Jurkat, Clone E6-1 (cell line): Measurements from ENCODE around the gene ARSG.
"Not testable (repeated sequence)": the region's sequence is repeated elsewhere in the genome, so short reads cannot be mapped to it uniquely, and the experiment has no call there.

ENCODE experiments used
- DNase-seq: peaks from one replicate; pipeline ENCODE4 v3.0.0-alpha.2; 2011; ENCODE audit warnings: low read depth, low spot score
- H3K4me3 ChIP-seq: 2 replicates; pipeline ENCODE4 v1.5.1; 2011; ENCODE audit warnings: mild to moderate bottlenecking, low read length, control low read depth, moderate library complexity

ARSG gene

DNA sequence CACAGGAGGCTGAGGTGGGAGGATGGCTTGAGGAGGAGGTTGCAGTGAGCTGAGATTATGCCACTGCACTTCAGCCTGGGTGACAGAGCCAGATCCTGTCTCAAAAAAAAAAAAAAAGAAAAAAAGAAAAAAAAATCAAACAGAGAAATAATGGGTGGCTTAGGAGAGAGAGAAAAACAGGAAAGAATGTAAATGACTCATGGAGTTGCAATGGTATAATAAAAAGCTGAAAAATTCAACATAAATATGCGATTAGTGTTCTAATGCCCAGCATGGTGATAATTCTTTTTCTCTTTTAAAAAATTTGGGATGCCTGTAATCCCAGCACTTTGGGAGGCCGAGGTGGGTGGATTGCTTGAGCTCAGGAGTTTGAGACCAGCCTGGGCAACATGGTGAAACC is 63.0 kb downstream of the ARSG start:
- H3K4me3 ChIP-seq, DNase-seq: not testable (repeated sequence)

DNA sequence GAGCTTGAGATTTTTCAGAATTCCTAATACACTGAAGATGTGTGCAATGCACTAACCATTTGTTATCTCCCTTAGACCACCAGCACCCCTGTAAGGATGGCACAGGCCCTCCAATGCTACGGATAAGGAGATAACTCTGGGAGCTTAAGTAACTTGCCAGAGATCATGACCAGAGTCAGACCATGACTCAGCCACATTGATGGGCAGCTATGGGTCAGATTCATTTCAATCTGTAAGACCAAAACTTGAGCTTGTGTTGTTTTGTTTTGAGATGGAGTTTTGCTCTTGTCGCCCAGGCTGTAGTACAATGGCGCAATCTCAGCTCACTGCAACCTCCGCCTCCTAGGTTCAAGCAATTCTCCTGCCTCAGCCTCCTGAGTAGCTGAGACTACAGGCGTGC is 63.8 kb downstream of the ARSG start:
- not testable (repeated sequence) for H3K4me3 ChIP-seq, DNase-seq

DNA sequence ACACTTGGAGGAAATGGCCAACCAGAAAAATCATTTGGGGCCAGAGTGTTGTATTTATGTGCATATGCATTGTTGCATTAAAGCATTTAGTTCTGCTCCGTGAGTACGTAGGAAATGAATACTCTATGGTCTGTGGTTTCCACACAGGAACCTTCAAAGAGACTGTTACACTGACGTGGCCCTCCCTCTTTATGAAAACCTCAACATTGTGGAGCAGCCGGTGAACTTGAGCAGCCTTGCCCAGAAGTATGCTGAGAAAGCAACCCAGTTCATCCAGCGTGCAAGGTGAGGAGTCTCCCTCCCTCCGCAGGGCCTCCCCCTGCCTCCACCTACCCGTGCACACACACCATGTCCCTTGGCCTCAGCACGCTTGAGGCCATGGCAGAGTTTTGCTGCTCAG is 65.2 kb downstream of the ARSG start:
- H3K4me3 ChIP-seq, result peak overlapping the region; percentile 18; the same call in 1 of the 2 replicates
- DNase-seq, result peak; percentile 95

DNA sequence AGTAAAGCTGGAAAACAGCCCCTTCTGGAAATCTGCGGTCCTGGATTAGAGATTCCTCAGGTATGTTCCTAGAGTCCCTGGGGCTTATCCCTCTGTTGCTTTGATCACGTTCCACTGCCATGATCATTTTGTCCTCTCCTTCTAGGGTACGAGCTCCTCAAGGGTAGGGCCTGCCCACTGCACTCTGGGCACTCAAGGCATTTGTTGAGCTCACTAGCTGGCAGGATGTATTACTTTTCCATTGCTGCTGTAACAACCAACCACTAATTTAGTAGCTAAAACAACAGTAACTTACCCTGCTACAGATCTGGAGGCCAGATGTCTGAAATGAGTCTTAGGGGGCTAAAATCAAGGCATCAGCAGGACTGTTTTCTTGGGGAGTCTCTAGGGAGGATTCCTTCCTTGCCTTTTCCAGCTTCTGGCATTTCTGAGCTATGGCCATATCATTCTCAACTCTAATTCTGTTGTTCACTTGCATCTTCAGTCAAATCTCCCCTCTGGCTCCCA is 65.7 kb downstream of the ARSG start:
- H3K4me3 ChIP-seq, result no peak overlapping the region
- DNase-seq, result no peak

DNA sequence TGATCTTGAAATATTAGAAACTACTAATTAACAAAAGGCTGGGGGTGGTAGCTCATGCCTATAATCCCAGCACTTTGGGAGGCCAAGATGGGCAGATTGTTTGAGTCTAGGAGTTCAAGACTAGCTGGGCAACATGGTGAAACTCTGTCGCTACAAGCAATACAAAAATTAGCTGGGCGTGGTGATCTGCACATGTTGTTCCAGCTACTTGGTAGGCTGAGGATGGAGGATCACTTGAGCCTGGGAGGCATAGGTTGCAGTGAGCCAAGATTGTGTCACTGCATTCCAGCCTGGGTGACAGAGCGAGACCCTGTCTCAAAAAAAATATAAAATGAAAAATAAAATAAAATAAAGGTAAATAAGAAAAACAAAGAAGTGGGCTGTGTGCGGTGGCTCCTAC is 66.6 kb downstream of the ARSG start:
- no peak overlapping the region for H3K4me3 ChIP-seq
- DNase-seq, result no peak

DNA sequence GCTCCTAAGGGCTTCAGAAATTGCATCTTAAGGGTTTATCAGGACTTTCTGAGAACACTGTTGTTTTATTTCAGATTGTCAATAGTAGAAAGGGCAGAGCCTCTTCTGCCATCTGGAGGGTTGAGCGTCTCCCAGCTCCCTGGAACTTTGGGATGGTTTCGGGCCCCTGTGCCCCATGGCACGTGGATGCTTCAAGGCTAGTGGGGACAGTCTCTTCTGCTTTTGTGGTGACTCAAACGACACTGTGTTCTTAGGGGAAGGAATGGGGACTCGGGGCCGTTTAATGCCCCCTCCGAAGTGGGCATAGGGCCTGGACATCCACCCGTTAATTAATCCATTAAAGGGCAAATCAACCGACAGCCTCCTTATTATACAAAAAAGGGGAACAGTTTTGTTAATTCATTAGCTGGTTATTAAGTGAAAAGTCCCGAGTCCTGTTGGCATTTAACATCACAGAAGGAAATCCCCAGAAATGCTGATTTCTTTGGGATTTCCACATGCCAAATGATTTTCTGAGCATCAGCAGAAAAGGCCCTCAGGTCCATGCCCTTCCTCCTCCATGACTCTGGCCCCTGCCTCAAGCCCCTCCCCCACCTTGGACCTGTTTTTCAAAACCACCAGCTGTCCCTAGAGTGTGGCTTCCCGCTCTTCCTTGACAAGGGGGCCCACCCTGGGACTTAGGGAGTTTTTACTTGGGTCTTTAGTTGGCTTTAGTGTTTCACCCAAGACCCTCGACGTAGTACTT is 68.7 kb downstream of the ARSG start:
- H3K4me3 ChIP-seq, result no peak overlapping the region
- DNase-seq, result no peak

DNA sequence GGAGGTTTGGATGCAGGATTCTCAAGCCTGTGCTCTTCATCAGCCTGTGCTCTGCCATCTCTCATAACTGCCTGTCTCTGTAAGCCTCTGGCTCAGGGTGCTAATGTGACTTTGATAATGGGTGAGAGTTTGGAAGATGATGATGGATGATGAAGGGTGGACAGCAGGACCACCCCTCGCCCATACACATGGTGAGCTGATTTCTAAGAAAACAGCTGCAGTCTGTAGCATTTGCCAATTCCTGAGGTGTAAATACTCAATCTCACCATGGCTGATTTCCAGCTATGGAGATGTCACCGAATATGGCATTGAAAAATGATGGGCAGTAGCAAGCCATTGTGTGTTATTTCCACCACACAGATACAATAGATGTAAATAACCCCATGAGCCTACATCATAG is 74.2 kb downstream of the ARSG start:
- no peak for DNase-seq
- no peak overlapping the region for H3K4me3 ChIP-seq

DNA sequence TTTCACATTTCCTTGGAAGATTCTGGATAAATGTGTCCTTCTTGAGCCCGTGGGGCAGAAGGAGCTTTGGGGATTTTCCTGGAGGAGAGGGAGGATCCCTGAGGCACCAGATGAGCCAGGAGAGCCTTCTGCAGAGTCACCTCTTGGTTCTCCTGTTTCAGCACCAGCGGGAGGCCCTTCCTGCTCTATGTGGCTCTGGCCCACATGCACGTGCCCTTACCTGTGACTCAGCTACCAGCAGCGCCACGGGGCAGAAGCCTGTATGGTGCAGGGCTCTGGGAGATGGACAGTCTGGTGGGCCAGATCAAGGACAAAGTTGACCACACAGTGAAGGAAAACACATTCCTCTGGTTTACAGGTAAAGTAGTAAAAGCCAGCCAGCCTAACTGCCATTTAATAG is 77.1 kb downstream of the ARSG start:
- no peak for DNase-seq
- H3K4me3 ChIP-seq, result no peak overlapping the region

DNA sequence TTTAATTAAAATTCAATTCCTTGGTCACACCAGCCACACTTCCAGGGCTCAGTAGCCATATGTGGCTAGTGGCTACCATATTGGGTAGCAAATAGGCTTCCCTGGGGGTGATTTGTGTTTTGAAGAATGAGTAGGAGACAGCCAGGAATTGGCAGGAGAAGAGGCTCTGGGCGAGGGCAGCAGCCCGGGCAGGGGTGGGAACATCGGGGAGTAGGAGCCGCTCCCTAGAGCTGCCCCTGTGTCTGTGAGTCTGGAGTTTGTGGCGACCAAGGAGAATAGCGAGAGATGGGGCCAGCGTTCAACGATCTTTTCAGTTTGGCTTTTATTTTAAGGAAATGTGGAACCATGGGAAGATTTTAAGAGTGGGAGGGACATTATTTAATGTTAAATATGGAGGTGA is 84.3 kb downstream of the ARSG start:
- no peak overlapping the region for H3K4me3 ChIP-seq
- no peak for DNase-seq

DNA sequence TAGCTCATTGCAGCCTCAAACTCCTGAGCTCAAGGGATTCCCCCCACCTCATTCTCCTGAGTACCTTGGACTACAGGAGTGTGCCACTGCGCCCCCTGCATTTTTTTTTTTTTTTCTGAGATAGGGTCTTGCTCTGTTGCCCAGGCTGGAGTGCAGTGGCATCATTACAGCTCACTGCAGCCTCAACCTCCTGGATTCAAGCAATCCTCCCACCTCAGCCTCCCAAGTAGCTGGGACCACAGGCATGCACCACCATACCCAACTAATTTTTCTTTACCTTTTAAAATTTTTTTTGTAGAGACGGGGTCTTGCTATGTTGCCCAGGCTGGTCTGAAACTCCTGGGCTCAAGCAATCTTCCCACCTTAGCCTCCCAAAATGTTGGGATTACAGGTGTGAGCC is 84.9 kb downstream of the ARSG start:
- H3K4me3 ChIP-seq, DNase-seq: not testable (repeated sequence)

DNA sequence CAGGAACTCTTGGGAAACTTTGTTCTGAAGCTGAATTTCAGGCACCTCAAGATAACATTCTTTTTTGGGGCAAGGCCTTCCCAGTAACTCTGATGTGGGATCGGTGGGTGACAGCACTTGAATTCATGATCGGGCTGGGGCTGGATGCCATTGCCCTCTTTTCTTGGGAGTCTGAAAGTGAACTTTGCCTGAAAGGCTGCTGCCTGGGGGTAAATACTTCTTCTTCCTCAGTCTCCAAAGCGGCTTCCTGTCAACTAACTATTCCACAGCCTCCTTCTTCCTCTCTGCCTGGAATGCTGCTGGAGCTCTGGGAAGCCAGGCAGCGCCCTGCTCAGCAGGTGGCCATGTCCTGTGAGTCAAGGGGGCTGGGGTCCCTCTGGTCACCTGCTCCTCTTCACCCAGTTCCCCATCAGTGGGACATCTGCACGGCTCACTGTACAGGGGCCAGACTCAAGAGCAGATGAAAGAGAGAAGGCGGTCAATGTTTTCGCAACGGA is 86.5 kb downstream of the ARSG start:
- H3K4me3 ChIP-seq, result no peak overlapping the region

DNA sequence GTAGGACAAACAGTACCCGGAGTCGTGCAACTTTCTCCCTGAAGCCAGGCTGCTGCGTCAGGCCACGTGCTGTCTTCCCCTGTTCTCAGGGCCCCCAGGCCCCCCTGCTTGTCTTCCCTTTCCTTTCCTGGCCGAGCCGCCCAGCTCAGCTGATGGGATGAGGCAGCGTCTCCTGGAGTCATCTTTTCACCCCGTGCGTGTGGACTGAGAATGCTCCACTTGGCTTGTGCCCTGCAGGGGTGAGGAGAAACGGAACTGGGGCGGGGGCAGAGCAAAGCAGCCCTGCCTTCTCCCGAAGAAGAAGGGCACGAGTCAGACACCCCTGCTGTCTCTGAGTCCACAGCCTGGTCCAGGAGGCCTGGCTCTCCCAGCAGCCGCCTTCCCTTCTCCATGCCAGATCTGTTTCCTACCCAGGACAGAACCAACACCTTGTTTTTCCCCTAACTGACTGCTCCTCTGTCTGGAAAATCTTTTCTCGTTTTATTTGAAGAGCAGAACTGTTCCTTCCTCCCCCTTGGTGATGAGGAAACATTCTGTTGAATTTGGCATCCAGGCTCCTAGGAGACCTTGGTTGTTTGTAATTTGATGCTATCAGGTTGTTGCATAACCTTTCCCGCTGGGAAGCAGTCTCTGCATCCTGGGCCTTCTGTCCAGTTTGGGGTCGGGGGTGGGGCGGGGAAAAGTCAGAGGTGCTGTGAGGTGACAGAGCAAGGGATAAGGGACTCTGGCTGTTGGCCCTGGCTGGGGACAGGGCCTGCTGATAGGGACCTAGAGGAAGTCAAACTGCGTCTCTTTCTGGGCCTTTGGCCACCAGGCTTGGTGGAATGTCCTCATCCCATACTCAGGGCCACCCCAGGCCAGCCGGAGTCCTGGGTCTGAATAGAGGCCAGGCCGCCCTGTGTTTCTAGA is 87.2 kb downstream of the ARSG start:
- H3K4me3 ChIP-seq, result no peak overlapping the region
- DNase-seq, result no peak

More for the DNA sequence above, 86.5 kb downstream of the ARSG start:
- no peak for DNase-seq

DNA sequence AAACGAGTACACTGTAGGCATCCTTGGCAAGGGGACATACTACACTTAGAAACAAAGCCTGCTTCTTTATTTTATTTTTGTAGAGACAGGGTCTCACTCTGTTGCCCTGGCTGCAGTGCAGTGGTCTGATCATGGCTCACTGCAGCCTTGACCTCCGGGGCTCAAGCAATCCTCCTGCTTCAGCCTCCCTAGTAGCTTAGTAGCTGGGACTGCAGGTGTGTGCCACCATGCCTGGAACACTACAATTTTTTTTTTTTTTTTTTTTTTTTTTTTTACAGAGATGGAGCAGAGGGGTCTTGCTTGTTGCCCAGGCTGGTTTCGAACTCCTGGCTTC is 87.8 kb downstream of the ARSG start:
- H3K4me3 ChIP-seq, result no peak overlapping the region

DNA sequence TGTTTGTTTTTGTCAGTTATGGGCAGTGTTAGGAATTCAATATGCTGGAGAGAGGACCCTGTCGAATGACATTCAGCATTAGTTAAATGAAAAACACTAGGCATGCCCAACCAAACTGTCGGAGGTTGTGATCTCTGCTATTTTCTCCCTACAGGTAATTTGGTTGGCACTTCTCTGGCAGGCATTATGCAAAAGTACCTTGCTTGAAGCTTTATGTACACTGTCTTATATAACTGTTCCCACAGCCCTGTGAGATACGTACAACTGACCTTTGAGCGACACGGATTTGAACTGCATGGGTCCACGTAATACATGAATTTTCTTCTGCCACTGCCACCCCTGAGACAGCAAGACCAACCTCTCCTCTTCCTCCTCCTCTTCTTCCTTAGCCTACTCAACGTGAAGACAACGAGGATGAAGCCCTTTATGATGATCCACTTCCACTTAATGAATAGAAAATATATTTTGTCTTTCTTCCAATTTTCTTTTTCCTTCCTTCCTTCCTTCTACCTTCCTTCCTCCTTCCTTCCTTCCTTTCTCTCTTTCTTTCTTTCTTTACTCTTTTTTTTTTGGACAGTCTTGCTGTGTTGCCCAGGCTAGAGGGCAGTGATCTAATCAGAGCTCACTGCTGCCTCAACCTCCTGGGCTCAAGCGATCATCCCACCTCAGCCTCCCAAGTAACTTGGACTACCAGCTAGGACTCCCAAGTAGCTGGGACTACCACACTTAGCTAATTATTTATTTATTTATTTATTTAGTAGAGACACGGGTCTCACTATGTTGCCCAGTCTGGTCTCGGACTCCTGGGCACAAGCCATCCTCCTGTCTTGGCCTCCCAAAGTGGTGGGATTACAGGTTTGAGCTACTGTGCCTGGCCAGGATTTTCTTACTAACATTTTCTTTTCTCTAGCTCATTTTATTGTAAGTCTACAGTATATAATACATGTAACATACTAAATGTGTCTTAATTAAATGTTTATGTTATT is 88.7 kb downstream of the ARSG start:
- DNase-seq, result no peak
- H3K4me3 ChIP-seq, result no peak overlapping the region

More for the DNA sequence above, 87.8 kb downstream of the ARSG start:
- no peak for DNase-seq

DNA sequence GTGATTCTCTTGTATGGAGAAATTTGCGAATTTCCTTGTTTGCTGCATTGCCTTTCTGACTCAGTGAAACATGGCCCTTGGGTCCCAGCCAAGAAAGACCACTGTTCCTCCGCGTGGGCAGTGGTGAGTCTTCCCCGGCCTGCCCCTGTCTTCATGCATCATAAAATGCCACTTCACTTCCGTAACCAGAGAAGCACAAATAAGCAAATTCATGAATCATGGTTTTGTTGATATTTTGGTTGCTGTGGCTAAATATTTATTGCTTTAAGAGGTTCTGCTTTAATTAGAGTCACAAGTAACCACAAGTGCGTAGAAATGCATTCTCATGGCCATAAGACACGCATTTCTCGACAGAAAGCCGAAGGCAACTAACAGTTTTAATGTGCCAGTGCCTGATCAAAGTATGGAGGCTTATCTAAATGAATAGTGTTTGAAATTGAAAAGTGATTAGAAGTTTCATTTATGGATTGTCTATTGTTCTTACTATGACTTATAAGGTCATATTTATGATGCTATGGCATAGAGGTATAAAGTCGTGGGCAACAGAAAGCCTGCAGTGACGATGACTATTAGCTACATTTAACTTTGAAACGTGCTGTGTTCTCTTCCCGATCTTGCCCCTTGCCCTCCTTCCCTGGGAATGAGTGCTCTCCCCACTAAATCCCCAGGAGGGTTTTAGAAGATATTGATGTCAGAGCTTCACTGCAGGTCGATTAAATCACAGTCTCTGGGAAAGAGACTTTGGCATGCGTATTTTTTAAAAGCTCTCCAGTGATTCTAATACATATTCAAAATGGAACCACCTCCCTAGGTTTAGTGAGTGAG is 90.0 kb downstream of the ARSG start:
- DNase-seq, result no peak
- no peak overlapping the region for H3K4me3 ChIP-seq

DNA sequence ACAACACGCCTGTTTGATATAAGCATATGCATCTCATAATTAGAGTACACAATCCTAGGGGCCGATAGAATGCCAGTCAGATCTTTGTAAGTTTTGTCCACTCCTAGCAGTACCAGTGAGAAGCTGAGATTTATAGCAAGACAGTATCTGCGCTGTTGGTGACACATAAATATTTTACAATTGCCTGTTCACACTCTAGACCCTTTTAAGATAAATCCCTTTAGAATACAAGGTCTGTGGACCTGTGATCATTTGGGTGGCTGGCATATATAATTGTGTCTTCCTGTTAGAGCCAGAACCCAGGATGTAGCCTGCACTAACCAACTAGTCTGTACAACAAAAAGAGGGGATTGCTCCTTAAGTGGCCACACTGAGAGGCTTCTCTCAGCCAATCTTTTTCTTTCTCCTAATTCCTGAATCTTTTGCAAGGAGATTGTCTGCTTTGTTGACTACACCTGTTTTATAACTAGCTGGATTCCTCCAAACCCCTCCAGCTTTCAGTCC is 91.3 kb downstream of the ARSG start:
- H3K4me3 ChIP-seq, result no peak overlapping the region
- DNase-seq, result no peak

DNA sequence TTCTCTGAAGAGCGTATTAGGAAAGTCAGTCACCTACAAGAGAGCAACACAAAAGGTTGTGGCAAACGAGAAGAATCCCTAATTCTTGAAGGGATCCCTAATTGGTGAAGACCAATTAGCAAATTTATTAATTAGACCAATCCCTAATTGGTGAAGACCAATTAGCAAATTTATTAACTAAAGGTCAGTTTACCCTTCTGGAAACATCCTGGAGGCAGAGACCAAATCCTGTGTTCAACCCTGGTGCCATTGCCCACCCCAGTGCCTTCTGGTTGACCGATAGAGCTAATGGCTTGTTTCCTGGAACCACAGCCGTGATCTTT is 91.8 kb downstream of the ARSG start:
- DNase-seq, result no peak

More for the DNA sequence above, 91.8 kb downstream of the ARSG start:
- H3K4me3 ChIP-seq, result no peak overlapping the region
